ENCODE results near the gene METTL25B. TPM values are rescaled to one million over a fixed set of nuclear protein-coding genes. Genes with fewer than 3 reads are reported as not detected.

METTL25B gene
- total and polyA plus RNA-seq, 9 donors, result 18.1 to 39.6 (median 33.2) TPM

GRCh38 chr1:156721131-156721530 lies 7.1 kb upstream of the METTL25B start:
- TF ChIP-seq EP300 (IDR thresholded peaks at IDR 0.05), result no peak
- TF ChIP-seq POLR2A (IDR thresholded peaks at IDR 0.05), result no peak
- TF ChIP-seq, protein P1, sequence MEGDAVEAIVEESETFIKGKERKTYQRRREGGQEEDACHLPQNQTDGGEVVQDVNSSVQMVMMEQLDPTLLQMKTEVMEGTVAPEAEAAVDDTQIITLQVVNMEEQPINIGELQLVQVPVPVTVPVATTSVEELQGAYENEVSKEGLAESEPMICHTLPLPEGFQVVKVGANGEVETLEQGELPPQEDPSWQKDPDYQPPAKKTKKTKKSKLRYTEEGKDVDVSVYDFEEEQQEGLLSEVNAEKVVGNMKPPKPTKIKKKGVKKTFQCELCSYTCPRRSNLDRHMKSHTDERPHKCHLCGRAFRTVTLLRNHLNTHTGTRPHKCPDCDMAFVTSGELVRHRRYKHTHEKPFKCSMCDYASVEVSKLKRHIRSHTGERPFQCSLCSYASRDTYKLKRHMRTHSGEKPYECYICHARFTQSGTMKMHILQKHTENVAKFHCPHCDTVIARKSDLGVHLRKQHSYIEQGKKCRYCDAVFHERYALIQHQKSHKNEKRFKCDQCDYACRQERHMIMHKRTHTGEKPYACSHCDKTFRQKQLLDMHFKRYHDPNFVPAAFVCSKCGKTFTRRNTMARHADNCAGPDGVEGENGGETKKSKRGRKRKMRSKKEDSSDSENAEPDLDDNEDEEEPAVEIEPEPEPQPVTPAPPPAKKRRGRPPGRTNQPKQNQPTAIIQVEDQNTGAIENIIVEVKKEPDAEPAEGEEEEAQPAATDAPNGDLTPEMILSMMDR (IDR thresholded peaks at IDR 0.05), result no peak
- peaks cover 9% of the 10 kb centered on the region for H3K4me1 ChIP-seq (ENCODE audit: insufficient read depth)
- WGBS, 3 donors, result 49 to 67% (median 61%) methylated on average over 2 of the region's 2 CpGs
- H3K27ac ChIP-seq, result no peak overlapping the region
- H3K27me3 ChIP-seq, result no peaks in the 10 kb centered on the region
- no peak for DNase-seq
- no peaks in the 10 kb centered on the region for H3K36me3 ChIP-seq
- H3K4me3 ChIP-seq, result no peak overlapping the region
- H3K9me3 ChIP-seq, result no peaks in the 10 kb centered on the region
- intact Hi-C loops (cut with DNase I), result no loop called here

- no peak for DNase-seq
- 90 to 94% (median 91%) methylated on average over 4 of the region's 4 CpGs for WGBS, 3 donors
- intact Hi-C loops (cut with DNase I), result no loop called here
- H3K36me3 ChIP-seq, result no peaks in the 10 kb centered on the region
- no peak overlapping the region for H3K4me3 ChIP-seq
- H3K27me3 ChIP-seq, result no peaks in the 10 kb centered on the region
- H3K4me1 ChIP-seq (ENCODE audit: insufficient read depth), result peaks cover 10% of the 10 kb centered on the region
- no peak overlapping the region for H3K27ac ChIP-seq
- H3K9me3 ChIP-seq, result no peaks in the 10 kb centered on the region
- TF ChIP-seq, protein P1 (IDR thresholded peaks at IDR 0.05), result no peak
- no peak for TF ChIP-seq EP300 (IDR thresholded peaks at IDR 0.05)
- no peak for TF ChIP-seq POLR2A (IDR thresholded peaks at IDR 0.05)
These were observed 6.7 kb upstream of the METTL25B start for GRCh38 chr1:156721535-156721934.

DNA sequence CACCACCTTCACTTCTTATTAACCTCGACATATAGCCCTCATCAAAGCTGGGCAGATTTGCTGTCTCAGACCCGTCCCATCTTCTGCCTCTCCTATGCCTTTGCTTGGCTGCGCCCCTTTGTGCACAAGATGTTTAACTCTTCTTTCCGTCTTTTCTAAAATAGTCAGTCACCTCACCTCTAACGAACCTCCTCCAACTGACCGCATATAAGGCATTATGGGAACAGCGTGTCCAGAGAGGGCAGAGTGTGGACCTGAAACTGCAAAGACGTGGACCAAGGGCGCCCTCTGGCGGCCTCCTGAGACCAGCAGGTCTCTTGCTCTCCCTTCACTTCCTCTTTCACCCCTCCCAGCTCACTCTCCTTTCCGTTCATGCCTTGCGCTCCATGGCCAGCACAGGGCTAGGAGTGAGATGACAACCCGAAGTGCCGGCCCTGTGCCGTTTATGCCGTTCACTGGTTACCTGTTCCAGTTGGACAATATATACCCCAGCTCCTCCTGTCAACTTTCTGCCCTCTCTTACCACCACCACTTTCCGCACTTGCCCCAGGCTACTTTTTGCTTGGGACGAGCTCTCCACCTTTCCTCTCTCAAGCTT lies 2.5 kb upstream of the METTL25B start:
- TF ChIP-seq EP300 (IDR thresholded peaks at IDR 0.05) (no peak), POLR2A (IDR thresholded peaks at IDR 0.05) (no peak)
- TF ChIP-seq, protein P1 (IDR thresholded peaks at IDR 0.05), result peak; percentile 83 to 94 (median 93)
- H3K4me3 ChIP-seq, result peak overlapping the region; percentile 24
- WGBS, 3 donors, result 7 to 9% (median 8%) methylated on average over 18 of the region's 18 CpGs
- DNase-seq, result peak; percentile 83 to 93 (median 90)
- intact Hi-C loops (cut with DNase I), result loop anchor here (1.0 to 2.0 kb wide), 3 partner anchors 35 to 37 kb away; no protein-coding TSS in a partner anchor
- H3K27me3 ChIP-seq, result no peaks in the 10 kb centered on the region
- no peak overlapping the region for H3K27ac ChIP-seq
- no peaks in the 10 kb centered on the region for H3K36me3 ChIP-seq
- peaks cover 16% of the 10 kb centered on the region for H3K4me1 ChIP-seq (ENCODE audit: insufficient read depth)
- H3K9me3 ChIP-seq, result no peaks in the 10 kb centered on the region

GRCh38 chr1:156726549-156727226 lies 1.6 kb upstream of the METTL25B start:
- no peaks in the 10 kb centered on the region for H3K27me3 ChIP-seq
- WGBS, 3 donors, result 35 to 51% (median 41%) methylated on average over 15 of the region's 15 CpGs
- no peaks in the 10 kb centered on the region for H3K9me3 ChIP-seq
- intact Hi-C loops (cut with DNase I), result loop anchor here in 1 of 4 donors (2.0 kb wide), 1 partner anchor 36 kb away; no protein-coding TSS in a partner anchor
- H3K4me3 ChIP-seq, result peak overlapping the region; percentile 2
- no peak overlapping the region for H3K27ac ChIP-seq
- H3K36me3 ChIP-seq, result no peaks in the 10 kb centered on the region
- peaks cover 16% of the 10 kb centered on the region for H3K4me1 ChIP-seq (ENCODE audit: insufficient read depth)
- no peak for TF ChIP-seq POLR2A (IDR thresholded peaks at IDR 0.05)
- TF ChIP-seq, protein P1 (IDR thresholded peaks at IDR 0.05), result no peak
- no peak for TF ChIP-seq EP300 (IDR thresholded peaks at IDR 0.05)
- DNase-seq, result no peak
